ENCODE results near the gene DNAI1.

DNA sequence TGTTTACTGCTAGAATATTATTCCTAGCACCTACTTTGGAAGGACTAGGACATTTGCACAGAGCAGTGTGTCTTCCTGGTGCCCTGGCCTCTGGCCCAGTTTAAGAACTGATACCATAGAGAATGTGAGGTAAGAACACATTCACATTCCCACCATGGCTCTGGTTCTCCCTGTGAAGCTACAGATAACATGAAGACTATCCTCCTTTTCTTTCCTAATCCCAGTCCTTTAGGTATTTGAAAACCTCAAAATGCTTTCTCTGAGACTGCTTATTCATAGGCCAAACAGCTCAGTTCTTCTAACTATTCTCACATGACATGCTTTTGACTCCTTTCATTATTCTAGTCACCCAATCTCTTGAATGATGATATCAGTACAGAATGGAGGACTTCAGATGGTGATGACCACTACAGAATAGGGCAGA, 12.1 kb upstream of the DNAI1 start:
- TF ChIP-seq, protein P1, sequence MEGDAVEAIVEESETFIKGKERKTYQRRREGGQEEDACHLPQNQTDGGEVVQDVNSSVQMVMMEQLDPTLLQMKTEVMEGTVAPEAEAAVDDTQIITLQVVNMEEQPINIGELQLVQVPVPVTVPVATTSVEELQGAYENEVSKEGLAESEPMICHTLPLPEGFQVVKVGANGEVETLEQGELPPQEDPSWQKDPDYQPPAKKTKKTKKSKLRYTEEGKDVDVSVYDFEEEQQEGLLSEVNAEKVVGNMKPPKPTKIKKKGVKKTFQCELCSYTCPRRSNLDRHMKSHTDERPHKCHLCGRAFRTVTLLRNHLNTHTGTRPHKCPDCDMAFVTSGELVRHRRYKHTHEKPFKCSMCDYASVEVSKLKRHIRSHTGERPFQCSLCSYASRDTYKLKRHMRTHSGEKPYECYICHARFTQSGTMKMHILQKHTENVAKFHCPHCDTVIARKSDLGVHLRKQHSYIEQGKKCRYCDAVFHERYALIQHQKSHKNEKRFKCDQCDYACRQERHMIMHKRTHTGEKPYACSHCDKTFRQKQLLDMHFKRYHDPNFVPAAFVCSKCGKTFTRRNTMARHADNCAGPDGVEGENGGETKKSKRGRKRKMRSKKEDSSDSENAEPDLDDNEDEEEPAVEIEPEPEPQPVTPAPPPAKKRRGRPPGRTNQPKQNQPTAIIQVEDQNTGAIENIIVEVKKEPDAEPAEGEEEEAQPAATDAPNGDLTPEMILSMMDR (IDR thresholded peaks at IDR 0.05; ENCODE audit: poor library complexity) = no peak
- TF ChIP-seq EZH2 (IDR thresholded peaks at IDR 0.05; ENCODE audit: borderline replicate concordance) (no peak), EZH2phosphoT487 (IDR thresholded peaks at IDR 0.05; ENCODE audit: low read depth, severe bottlenecking, unreplicated experiment) (no peak)

Data from hepatocyte (in vitro differentiated cells).